AG10803 (cell line): ENCODE measurements around the gene THSD4.
A peak's percentile ranks its signal among the peaks of the same experiment; 100 is the strongest.

Experiments
- DNase-seq: peaks from one replicate; pipeline ENCODE4 v3.0.0; 2010; ENCODE audit warnings: low read depth
- H3K4me3 ChIP-seq: 2 replicates; pipeline ENCODE4 v1.5.1; 2011; ENCODE audit warnings: mild to moderate bottlenecking, low read length, control low read depth
- CTCF ChIP-seq: conservative IDR thresholded peaks from 2 replicates; pipeline ENCODE4 v1.5.1; 2011; ENCODE audit warnings: mild to moderate bottlenecking, low read length, control low read depth, inconsistent platforms

Gene THSD4

DNA sequence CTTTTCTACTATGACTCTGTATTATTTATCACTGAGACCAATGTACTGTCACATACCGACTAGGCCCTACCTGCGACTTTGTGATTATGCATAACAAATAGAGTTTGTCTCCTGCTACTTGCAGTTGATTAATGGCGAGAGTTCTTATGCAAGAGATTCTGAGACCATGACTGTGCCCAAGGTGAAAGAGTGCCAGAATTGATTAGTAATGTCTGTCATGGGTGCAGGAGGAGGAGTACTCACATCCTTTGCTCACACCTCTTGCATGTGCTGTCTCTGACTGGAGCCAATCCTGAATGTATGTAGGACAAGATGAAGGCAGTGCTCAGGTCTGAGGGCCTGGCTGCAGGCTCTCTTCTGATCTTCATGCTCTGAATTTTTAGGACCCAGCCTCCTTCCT is 260.7 kb downstream of the THSD4 start:
- DNase-seq = no peak
- TF ChIP-seq CTCF = no peak
- H3K4me3 ChIP-seq = no peak overlapping the region

- TF ChIP-seq CTCF = no peak
- peak; percentile 13 for DNase-seq
These were observed 264.6 kb downstream of the THSD4 start for GRCh38 chr15:71379893-71380292.

GRCh38 chr15:71380345-71380744 is 265.1 kb downstream of the THSD4 start:
- H3K4me3 ChIP-seq = no peak overlapping the region
- DNase-seq = no peak
- TF ChIP-seq CTCF = no peak

More at GRCh38 chr15:71379893-71380292, 264.6 kb downstream of the THSD4 start:
- no peak overlapping the region for H3K4me3 ChIP-seq

GRCh38 chr15:71384501-71384900 is 269.2 kb downstream of the THSD4 start:
- no peak for DNase-seq
- no peak for TF ChIP-seq CTCF
- no peak overlapping the region for H3K4me3 ChIP-seq

GRCh38 chr15:71385026-71385425 is 269.8 kb downstream of the THSD4 start:
- H3K4me3 ChIP-seq = no peak overlapping the region
- no peak for DNase-seq
- TF ChIP-seq CTCF = no peak

GRCh38 chr15:71385457-71385856 is 270.2 kb downstream of the THSD4 start:
- no peak overlapping the region for H3K4me3 ChIP-seq
- DNase-seq = no peak
- TF ChIP-seq CTCF = no peak

- no peak for DNase-seq
- TF ChIP-seq CTCF = no peak
These were observed 270.7 kb downstream of the THSD4 start for GRCh38 chr15:71386005-71386404.

More at GRCh38 chr15:71386005-71386404, 270.7 kb downstream of the THSD4 start:
- no peak overlapping the region for H3K4me3 ChIP-seq
